ENCODE measurements around the gene CCDC30.

Gene CCDC30

DNA sequence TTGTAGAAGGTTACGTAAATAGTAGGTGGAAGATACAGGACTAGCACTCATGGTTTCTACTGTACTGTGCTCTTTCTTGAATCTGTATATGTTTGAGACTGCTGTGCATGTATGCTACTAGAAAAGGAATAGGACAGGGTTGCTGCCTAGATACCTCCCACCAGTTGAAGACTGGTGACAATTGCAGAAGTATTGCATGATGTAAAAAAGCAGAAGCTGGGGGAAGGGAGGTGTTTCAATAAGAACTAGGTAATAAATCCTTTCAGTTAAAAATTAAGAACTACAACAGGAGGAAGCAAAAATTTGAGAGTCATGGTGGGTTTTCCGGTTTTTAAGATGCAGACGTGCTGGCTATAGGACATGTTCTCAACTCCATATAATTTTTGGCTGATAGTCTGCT is 88.1 kb downstream of the CCDC30 start:
- DNase-seq (ENCODE audit: low read depth): no peak
- H3K4me3 ChIP-seq (ENCODE audit: low read depth, low read length): no peak overlapping the region
- TF ChIP-seq, protein P1, sequence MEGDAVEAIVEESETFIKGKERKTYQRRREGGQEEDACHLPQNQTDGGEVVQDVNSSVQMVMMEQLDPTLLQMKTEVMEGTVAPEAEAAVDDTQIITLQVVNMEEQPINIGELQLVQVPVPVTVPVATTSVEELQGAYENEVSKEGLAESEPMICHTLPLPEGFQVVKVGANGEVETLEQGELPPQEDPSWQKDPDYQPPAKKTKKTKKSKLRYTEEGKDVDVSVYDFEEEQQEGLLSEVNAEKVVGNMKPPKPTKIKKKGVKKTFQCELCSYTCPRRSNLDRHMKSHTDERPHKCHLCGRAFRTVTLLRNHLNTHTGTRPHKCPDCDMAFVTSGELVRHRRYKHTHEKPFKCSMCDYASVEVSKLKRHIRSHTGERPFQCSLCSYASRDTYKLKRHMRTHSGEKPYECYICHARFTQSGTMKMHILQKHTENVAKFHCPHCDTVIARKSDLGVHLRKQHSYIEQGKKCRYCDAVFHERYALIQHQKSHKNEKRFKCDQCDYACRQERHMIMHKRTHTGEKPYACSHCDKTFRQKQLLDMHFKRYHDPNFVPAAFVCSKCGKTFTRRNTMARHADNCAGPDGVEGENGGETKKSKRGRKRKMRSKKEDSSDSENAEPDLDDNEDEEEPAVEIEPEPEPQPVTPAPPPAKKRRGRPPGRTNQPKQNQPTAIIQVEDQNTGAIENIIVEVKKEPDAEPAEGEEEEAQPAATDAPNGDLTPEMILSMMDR (conservative IDR thresholded peaks at IDR 0.05; ENCODE audit: low read depth, low read length): no peak

DNA sequence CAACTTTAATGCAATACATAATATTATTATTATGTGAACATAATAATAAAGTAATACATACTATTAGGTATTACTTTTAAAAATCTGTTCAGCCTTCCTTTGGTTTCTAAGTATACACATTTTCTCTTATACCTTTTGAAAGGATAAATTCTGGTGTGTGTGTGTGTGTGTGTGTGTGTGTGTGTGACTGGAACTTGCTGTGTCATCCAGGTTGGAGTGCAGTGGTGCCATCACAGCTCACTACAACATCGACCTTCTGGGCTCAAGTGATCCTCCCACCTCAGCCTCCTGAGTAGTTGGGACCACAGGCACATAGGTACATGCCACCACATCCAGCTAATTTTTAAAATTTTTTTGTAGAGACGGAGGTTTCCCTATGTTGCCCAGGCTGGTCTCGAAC is 88.5 kb downstream of the CCDC30 start:
- no peak for DNase-seq (ENCODE audit: low read depth)
- no peak overlapping the region for H3K4me3 ChIP-seq (ENCODE audit: low read depth, low read length)
- TF ChIP-seq, protein P1 (conservative IDR thresholded peaks at IDR 0.05; ENCODE audit: low read depth, low read length): no peak

DNA sequence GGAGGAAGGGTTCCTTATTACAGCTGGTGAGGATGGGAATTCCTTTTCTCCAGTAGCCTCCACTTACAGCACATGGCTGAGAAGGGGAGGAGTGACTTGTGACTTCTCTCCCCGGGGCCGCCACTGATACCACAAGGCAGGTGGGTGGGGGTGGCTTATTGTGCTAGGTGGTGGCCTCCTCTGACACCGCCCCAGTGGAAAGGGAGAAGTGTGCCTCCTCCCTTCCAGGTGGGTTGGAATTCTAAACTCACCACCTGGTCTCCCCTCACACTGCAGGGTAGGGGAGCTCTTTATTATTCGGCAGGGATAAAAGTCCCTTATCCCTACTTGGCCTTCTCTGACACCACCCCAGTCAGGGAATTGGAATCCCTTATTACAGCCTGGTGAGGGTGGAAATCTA is 89.5 kb downstream of the CCDC30 start:
- H3K4me3 ChIP-seq (ENCODE audit: low read depth, low read length): no peak overlapping the region
- DNase-seq (ENCODE audit: low read depth): no peak
- TF ChIP-seq, protein P1 (conservative IDR thresholded peaks at IDR 0.05; ENCODE audit: low read depth, low read length): no peak

DNA sequence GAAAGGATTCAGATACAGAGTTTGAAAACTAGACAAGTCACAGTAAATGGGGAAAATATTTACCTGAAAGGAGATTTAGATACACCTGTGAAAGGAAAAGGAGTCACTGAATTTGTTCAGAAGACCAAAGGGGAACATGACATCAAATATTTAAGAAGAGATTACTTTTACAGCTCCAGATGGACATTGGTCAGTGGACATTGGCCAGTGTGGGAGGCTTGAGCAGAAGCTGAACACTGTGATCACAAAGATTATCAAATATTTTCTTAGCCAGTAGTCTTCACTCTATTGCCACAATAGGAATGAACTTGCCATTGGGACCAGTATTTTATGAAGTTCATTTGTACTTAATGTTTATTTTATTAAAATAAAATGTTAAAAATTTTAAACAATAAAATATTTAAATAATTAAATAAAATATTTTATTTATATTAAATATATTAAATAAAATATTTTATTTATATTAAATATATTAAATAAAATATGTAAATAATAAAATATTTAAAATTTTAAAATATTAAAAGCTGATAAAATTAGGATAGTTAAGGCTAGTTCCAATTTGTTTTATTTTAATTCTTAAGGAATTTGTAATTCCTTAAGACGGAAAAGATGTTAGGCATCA is 94.3 kb downstream of the CCDC30 start:
- TF ChIP-seq, protein P1 (conservative IDR thresholded peaks at IDR 0.05; ENCODE audit: low read depth, low read length): no peak
- DNase-seq (ENCODE audit: low read depth): no peak
- H3K4me3 ChIP-seq (ENCODE audit: low read depth, low read length): no peak overlapping the region

GRCh38 chr1:42567038-42567437 is 104.0 kb downstream of the CCDC30 start:
- TF ChIP-seq, protein P1 (conservative IDR thresholded peaks at IDR 0.05; ENCODE audit: low read depth, low read length): no peak
- DNase-seq (ENCODE audit: low read depth): no peak
- H3K4me3 ChIP-seq (ENCODE audit: low read depth, low read length): no peak overlapping the region

- no peak for DNase-seq (ENCODE audit: low read depth)
- H3K4me3 ChIP-seq (ENCODE audit: low read depth, low read length): no peak overlapping the region
- TF ChIP-seq, protein P1 (conservative IDR thresholded peaks at IDR 0.05; ENCODE audit: low read depth, low read length): no peak
These were observed 113.8 kb downstream of the CCDC30 start for GRCh38 chr1:42576935-42577334.

- DNase-seq (ENCODE audit: low read depth): no peak
- no peak overlapping the region for H3K4me3 ChIP-seq (ENCODE audit: low read depth, low read length)
- TF ChIP-seq, protein P1 (conservative IDR thresholded peaks at IDR 0.05; ENCODE audit: low read depth, low read length): no peak
These were observed 122.9 kb downstream of the CCDC30 start for GRCh38 chr1:42586016-42586415.

All from choroid plexus epithelial cell (primary cell).